Glutamatergic neuron (in vitro differentiated cells): Measurements from ENCODE around the gene RAPGEF6. TPM values are rescaled to one million over a fixed set of nuclear protein-coding genes. Genes with fewer than 3 reads are reported as not detected.
"Not testable (repeated sequence)": the region's sequence is repeated elsewhere in the genome, so short reads cannot be mapped to it uniquely, and the experiment has no call there.

Experiments
- DNase-seq: peaks from one replicate; pipeline ENCODE4 v3.0.0; 2022
- H3K27ac Mint-ChIP-seq: one replicate; pipeline ENCODE4 v1.8.0; 2020; ENCODE audit warnings: mild to moderate bottlenecking, mixed read lengths, inconsistent platforms; ENCODE audit not compliant: unreplicated experiment
- H3K27me3 Mint-ChIP-seq: one replicate; pipeline ENCODE4 v1.8.0; 2020; ENCODE audit warnings: mild to moderate bottlenecking, moderate library complexity, mixed read lengths, inconsistent platforms; ENCODE audit not compliant: unreplicated experiment
- H3K36me3 Mint-ChIP-seq: one replicate; pipeline ENCODE4 v1.8.0; 2020; ENCODE audit warnings: mild to moderate bottlenecking, mixed read lengths, inconsistent platforms; ENCODE audit not compliant: unreplicated experiment
- H3K4me1 Mint-ChIP-seq: one replicate; pipeline ENCODE4 v1.8.0; 2020; ENCODE audit warnings: mild to moderate bottlenecking, low read depth, mixed read lengths, inconsistent platforms; ENCODE audit not compliant: unreplicated experiment
- H3K4me3 Mint-ChIP-seq: one replicate; pipeline ENCODE4 v1.8.0; 2020; ENCODE audit warnings: mild to moderate bottlenecking, mixed read lengths, inconsistent platforms; ENCODE audit not compliant: unreplicated experiment
- H3K9me3 Mint-ChIP-seq: one replicate; pipeline ENCODE4 v1.8.0; 2020; ENCODE audit warnings: mild to moderate bottlenecking, moderate library complexity, mixed read lengths, inconsistent platforms; ENCODE audit not compliant: unreplicated experiment
- CTCF ChIP-seq: fragments of 200-600 bp; sonication (generic); IDR thresholded peaks from one replicate; pipeline ENCODE4 v1.5.0; 2021; ENCODE audit not compliant: partially characterized antibody, unreplicated experiment
- total RNA-seq: library from RNA; stranded (reverse); fragmentation: NEBNext Ultra II Directional; extraction: Animal tissue kit (Norgen Biotek cat#: 25700); gene quantifications from one replicate; pipeline ENCODE4 v1.2.1, GENCODE V29; 2021; ENCODE audit not compliant: unreplicated experiment

RAPGEF6 gene
- total RNA-seq, 1 donor from 2014 or later: 278 TPM

GRCh38 chr5:131505237-131505908, 129.7 kb downstream of the RAPGEF6 start:
- Mint-ChIP-seq H3K9me3 (peaks cover 2% of the 10 kb centered on the region), H3K4me3 (no peak overlapping the region), H3K36me3 (no peaks in the 10 kb centered on the region), H3K4me1 (no peaks in the 10 kb centered on the region), H3K27me3 (no peaks in the 10 kb centered on the region), H3K27ac (no peak overlapping the region)
- TF ChIP-seq CTCF: no peak
- no peak for DNase-seq

- Mint-ChIP-seq H3K9me3 (peaks cover 5% of the 10 kb centered on the region), H3K4me3 (no peak overlapping the region), H3K27ac (no peak overlapping the region), H3K4me1 (no peaks in the 10 kb centered on the region), H3K27me3 (peaks cover 2% of the 10 kb centered on the region), H3K36me3 (no peaks in the 10 kb centered on the region)
- no peak for TF ChIP-seq CTCF
- DNase-seq: no peak
Observed at GRCh38 chr5:131496400-131496713, 138.7 kb downstream of the RAPGEF6 start.

- Mint-ChIP-seq H3K27me3 (peaks cover 2% of the 10 kb centered on the region), H3K27ac (no peak overlapping the region), H3K4me3 (no peak overlapping the region), H3K36me3 (no peaks in the 10 kb centered on the region), H3K9me3 (peaks cover 5% of the 10 kb centered on the region), H3K4me1 (no peaks in the 10 kb centered on the region)
- TF ChIP-seq CTCF: no peak
- no peak for DNase-seq
Observed at GRCh38 chr5:131495536-131496399, 139.3 kb downstream of the RAPGEF6 start.

- no peaks in the 10 kb centered on the region for H3K36me3 Mint-ChIP-seq
- no peak overlapping the region for H3K4me3 Mint-ChIP-seq
- no peak overlapping the region for H3K27ac Mint-ChIP-seq
- H3K4me1 Mint-ChIP-seq: no peaks in the 10 kb centered on the region
- no peak for TF ChIP-seq CTCF
- no peak for DNase-seq
- H3K9me3 Mint-ChIP-seq: peaks cover 5% of the 10 kb centered on the region
- H3K27me3 Mint-ChIP-seq: peaks cover 2% of the 10 kb centered on the region
Observed at GRCh38 chr5:131491749-131492148, 143.3 kb downstream of the RAPGEF6 start.

GRCh38 chr5:131488463-131488862, 146.6 kb downstream of the RAPGEF6 start:
- Mint-ChIP-seq H3K4me1 (no peaks in the 10 kb centered on the region), H3K36me3 (no peaks in the 10 kb centered on the region), H3K27ac (no peak overlapping the region), H3K27me3 (peaks cover 2% of the 10 kb centered on the region), H3K4me3 (no peak overlapping the region), H3K9me3 (peaks cover 4% of the 10 kb centered on the region)
- no peak for DNase-seq
- no peak for TF ChIP-seq CTCF

- DNase-seq, H3K27ac Mint-ChIP-seq, H3K36me3 Mint-ChIP-seq, H3K4me3 Mint-ChIP-seq, H3K9me3 Mint-ChIP-seq, H3K4me1 Mint-ChIP-seq, H3K27me3 Mint-ChIP-seq: not testable (repeated sequence)
Observed at GRCh38 chr5:131487371-131487770, 147.7 kb downstream of the RAPGEF6 start.
